WTC11 (cell line): ENCODE measurements around the gene ARMH1. TPM values are rescaled to one million over a fixed set of nuclear protein-coding genes. Genes with fewer than 3 reads are reported as not detected.

Experiments used
- ATAC-seq: fragments of 200-7000 bp; cut with Tn5 transposase; 2 replicates; pipeline ENCODE4 v1.10.0; 2021; ENCODE audit warnings: mild to moderate bottlenecking, moderate library complexity
- CTCF ChIA-PET: fragments of 300-600 bp; sonication (Branson Sonifier 250); formaldehyde crosslinking; loops from one replicate; lab custom pipeline; 2021; ENCODE audit warnings: antibody characterized with exemption; lab: Charles Lee
- POLR2A ChIA-PET: fragments of 350-600 bp; sonication (Branson Sonifier 250); formaldehyde crosslinking; loops from one replicate; lab custom pipeline; 2021; ENCODE audit warnings: antibody characterized with exemption; lab: Charles Lee
- DNase-seq: peaks from one replicate; pipeline ENCODE4 v3.0.0; 2021; ENCODE audit warnings: low spot score
- H3K27ac Mint-ChIP-seq: 2 replicates; pipeline ENCODE4 v1.8.0; 2021; ENCODE audit warnings: mixed read lengths
- H3K27me3 Mint-ChIP-seq: 2 replicates; pipeline ENCODE4 v1.8.0; 2021; ENCODE audit warnings: low read depth, mild to moderate bottlenecking, moderate library complexity, mixed read lengths
- H3K36me3 Mint-ChIP-seq: 2 replicates; pipeline ENCODE4 v1.8.0; 2021; ENCODE audit warnings: mixed read lengths
- H3K4me1 Mint-ChIP-seq: 2 replicates; pipeline ENCODE4 v1.8.0; 2022; ENCODE audit warnings: mixed read lengths
- H3K4me3 Mint-ChIP-seq: 2 replicates; pipeline ENCODE4 v1.8.0; 2021; ENCODE audit warnings: mild to moderate bottlenecking, moderate library complexity, mixed read lengths
- H3K9me3 Mint-ChIP-seq: 2 replicates; pipeline ENCODE4 v1.8.0; 2021; ENCODE audit warnings: mixed read lengths
- ATF6 ChIP-seq: sonication (generic); formaldehyde crosslinking; IDR thresholded peaks from 2 replicates; pipeline ENCODE4 v1.8.1; 2023; ENCODE audit warnings: mild to moderate bottlenecking, missing genetic modification reagents
- E2F1 ChIP-seq: sonication (generic); formaldehyde crosslinking; IDR thresholded peaks from 2 replicates; pipeline ENCODE4 v1.8.0; 2022; ENCODE audit warnings: mild to moderate bottlenecking, missing genetic modification reagents
- E2F4 ChIP-seq: sonication (generic); formaldehyde crosslinking; IDR thresholded peaks from 2 replicates; pipeline ENCODE4 v1.8.1; 2022; ENCODE audit warnings: low read depth, mild to moderate bottlenecking, moderate library complexity, missing genetic modification reagents, borderline replicate concordance
- FOXK1 ChIP-seq: sonication (generic); formaldehyde crosslinking; IDR thresholded peaks from 2 replicates; pipeline ENCODE4 v1.8.0; 2022; ENCODE audit warnings: mild to moderate bottlenecking, moderate library complexity, missing genetic modification reagents
- GRHL2 ChIP-seq: fragments of 250-450 bp; sonication (Bioruptor Pico); IDR thresholded peaks from 2 replicates; pipeline ENCODE4 v1.8.0; 2022; ENCODE audit warnings: mild to moderate bottlenecking, moderate library complexity; ENCODE audit not compliant: insufficient replicate concordance, severe bottlenecking
- IRF1 ChIP-seq: sonication (generic); formaldehyde crosslinking; IDR thresholded peaks from 2 replicates; pipeline ENCODE4 v1.8.0; 2023; ENCODE audit warnings: missing genetic modification reagents
- JAZF1 ChIP-seq: fragments of 250-450 bp; sonication (Bioruptor Pico); IDR thresholded peaks from 2 replicates; pipeline ENCODE4 v1.9.0; 2021; ENCODE audit warnings: moderate library complexity, mild to moderate bottlenecking, inconsistent platforms
- MYBL2 ChIP-seq: sonication (generic); formaldehyde crosslinking; IDR thresholded peaks from 2 replicates; pipeline ENCODE4 v1.8.1; 2023; ENCODE audit warnings: mild to moderate bottlenecking, moderate library complexity, missing genetic modification reagents
- NR1H2 ChIP-seq: sonication (generic); formaldehyde crosslinking; IDR thresholded peaks from 2 replicates; pipeline ENCODE4 v1.9.0; 2021; ENCODE audit warnings: mild to moderate bottlenecking, moderate library complexity, missing genetic modification reagents
- SMAD3 ChIP-seq: sonication (generic); formaldehyde crosslinking; IDR thresholded peaks from 2 replicates; pipeline ENCODE4 v1.8.0; 2022; ENCODE audit warnings: missing genetic modification reagents, mild to moderate bottlenecking, borderline replicate concordance
- SMAD4 ChIP-seq: sonication (generic); formaldehyde crosslinking; IDR thresholded peaks from 2 replicates; pipeline ENCODE4 v1.8.0; 2022; ENCODE audit warnings: mild to moderate bottlenecking, missing genetic modification reagents
- TEAD4 ChIP-seq: sonication (generic); formaldehyde crosslinking; IDR thresholded peaks from 2 replicates; pipeline ENCODE4 v1.8.0; 2022; ENCODE audit warnings: mild to moderate bottlenecking, missing genetic modification reagents
- ZBTB43 ChIP-seq: sonication (generic); formaldehyde crosslinking; IDR thresholded peaks from 2 replicates; pipeline ENCODE4 v1.8.1; 2023; ENCODE audit warnings: mild to moderate bottlenecking, missing genetic modification reagents
- ZNF219 ChIP-seq: sonication (generic); formaldehyde crosslinking; IDR thresholded peaks from 2 replicates; pipeline ENCODE4 v1.8.0; 2023; ENCODE audit warnings: missing genetic modification reagents, mild to moderate bottlenecking, borderline replicate concordance
- ZNF512 ChIP-seq: sonication (generic); formaldehyde crosslinking; IDR thresholded peaks from 2 replicates; pipeline ENCODE4 v1.8.1; 2022; ENCODE audit warnings: missing genetic modification reagents, borderline replicate concordance
- total RNA-seq: library from RNA; stranded (reverse); gene quantifications from 3 replicates; pipeline ENCODE4 v1.2.3, GENCODE V29; 2021

ARMH1 gene
- total RNA-seq, 1 experiment from 2014 or later = 0.74 TPM

- TF ChIP-seq ATF6 (CRISPR knock-in tag) = no peak
- no peak for TF ChIP-seq NR1H2 (CRISPR knock-in tag)
- TF ChIP-seq, all 79 proteins: peak for 1
Measured at GRCh38 chr1:44724296-44724954, 49.9 kb downstream of the ARMH1 start (continued).

- TF ChIP-seq FOXK1 (CRISPR knock-in tag) = no peak
- no peak for TF ChIP-seq JAZF1
- no peak for TF ChIP-seq ZNF512 (CRISPR knock-in tag)
- no peak for TF ChIP-seq SMAD4 (CRISPR knock-in tag)
- TF ChIP-seq MYBL2 (CRISPR knock-in tag) = no peak
- no peak for TF ChIP-seq ZBTB43
- TF ChIP-seq ZNF219 (CRISPR knock-in tag) = no peak
- TF ChIP-seq SMAD3 (CRISPR knock-in tag) = no peak
- no peak for TF ChIP-seq E2F1 (CRISPR knock-in tag)
- no peak for TF ChIP-seq TEAD4 (CRISPR knock-in tag)
- no peak for TF ChIP-seq GRHL2 (CRISPR knock-in tag)
- no peak for TF ChIP-seq E2F4
- no peak for TF ChIP-seq IRF1 (CRISPR knock-in tag)
- DNase-seq (no peak), ATAC-seq (no peak)
- H3K4me3 Mint-ChIP-seq = no peak overlapping the region
- POLR2A ChIA-PET = no interaction called here
- no peaks in the 10 kb centered on the region for H3K27me3 Mint-ChIP-seq
- H3K36me3 Mint-ChIP-seq = no peaks in the 10 kb centered on the region
- peaks cover 11% of the 10 kb centered on the region for H3K4me1 Mint-ChIP-seq
- CTCF ChIA-PET = no interaction called here
- H3K27ac Mint-ChIP-seq = no peak overlapping the region
- peaks cover 3% of the 10 kb centered on the region; the same call in 1 of the 2 replicates for H3K9me3 Mint-ChIP-seq
Measured at GRCh38 chr1:44724955-44725698, 50.6 kb downstream of the ARMH1 start.
